Prostate gland (tissue), 2 donors: Measurements from ENCODE around the gene PSPN.

Experiments
- POLR2A ChIP-seq: fragments of 450-650 bp; IDR thresholded peaks from one replicate; pipeline ENCODE4 v1.6.1; 2016; ENCODE audit warnings: antibody characterized with exemption, mild to moderate bottlenecking
- TF ChIP-seq, protein P1 (sequence below), 4 experiments: fragments of 200-600 bp in 2 of 4; fragments of 450-650 bp in 2 of 4; sonication (generic) in 2 of 4; IDR thresholded peaks; 1 replicate in 3 of 4; 2 replicates in 1 of 4; pipeline ENCODE4 v1.5.1; 2016 to 2019; ENCODE audit warnings: antibody characterized with exemption in 4 of 4, mild to moderate bottlenecking in 2 of 4, moderate library complexity in 2 of 4

DNA sequence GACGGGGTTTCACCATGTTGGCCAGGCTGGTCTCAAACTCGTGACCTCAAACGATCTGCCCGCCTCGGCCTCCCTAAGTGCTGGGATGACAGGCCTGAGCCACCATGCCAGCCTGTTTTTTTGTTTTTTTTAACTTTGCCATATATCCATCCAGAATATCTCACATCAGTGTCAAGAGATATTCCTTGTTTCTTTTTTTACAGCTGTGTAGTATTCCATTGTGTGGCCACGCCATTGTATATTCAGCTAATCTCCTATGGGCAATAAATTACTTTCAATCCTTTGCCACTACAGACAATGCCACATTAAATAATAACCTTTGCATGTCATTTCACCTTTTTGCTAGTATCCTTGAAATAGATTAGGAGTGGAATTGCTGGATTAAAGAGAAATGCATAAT lies 33.6 kb upstream of the PSPN start:
- TF ChIP-seq POLR2A: no peak
- TF ChIP-seq, protein P1, sequence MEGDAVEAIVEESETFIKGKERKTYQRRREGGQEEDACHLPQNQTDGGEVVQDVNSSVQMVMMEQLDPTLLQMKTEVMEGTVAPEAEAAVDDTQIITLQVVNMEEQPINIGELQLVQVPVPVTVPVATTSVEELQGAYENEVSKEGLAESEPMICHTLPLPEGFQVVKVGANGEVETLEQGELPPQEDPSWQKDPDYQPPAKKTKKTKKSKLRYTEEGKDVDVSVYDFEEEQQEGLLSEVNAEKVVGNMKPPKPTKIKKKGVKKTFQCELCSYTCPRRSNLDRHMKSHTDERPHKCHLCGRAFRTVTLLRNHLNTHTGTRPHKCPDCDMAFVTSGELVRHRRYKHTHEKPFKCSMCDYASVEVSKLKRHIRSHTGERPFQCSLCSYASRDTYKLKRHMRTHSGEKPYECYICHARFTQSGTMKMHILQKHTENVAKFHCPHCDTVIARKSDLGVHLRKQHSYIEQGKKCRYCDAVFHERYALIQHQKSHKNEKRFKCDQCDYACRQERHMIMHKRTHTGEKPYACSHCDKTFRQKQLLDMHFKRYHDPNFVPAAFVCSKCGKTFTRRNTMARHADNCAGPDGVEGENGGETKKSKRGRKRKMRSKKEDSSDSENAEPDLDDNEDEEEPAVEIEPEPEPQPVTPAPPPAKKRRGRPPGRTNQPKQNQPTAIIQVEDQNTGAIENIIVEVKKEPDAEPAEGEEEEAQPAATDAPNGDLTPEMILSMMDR (IDR thresholded peaks at IDR 0.05): no peak
